Chondrocyte (in vitro differentiated cells): Measurements from ENCODE around the gene ATAD3C. TPM values are rescaled to one million over a fixed set of nuclear protein-coding genes. Genes with fewer than 3 reads are reported as not detected.

Experiments used
- DNase-seq: peaks from one replicate; pipeline ENCODE4 v3.0.0; 2021; ENCODE audit warnings: mixed read lengths, low spot score
- H3K27ac Mint-ChIP-seq: one replicate; pipeline ENCODE4 v1.8.0; 2021; ENCODE audit warnings: mild to moderate bottlenecking, moderate library complexity, mixed read lengths; ENCODE audit not compliant: unreplicated experiment
- H3K27me3 Mint-ChIP-seq: 2 replicates; pipeline ENCODE4 v1.8.0; 2021; ENCODE audit warnings: low read depth, mixed read lengths
- H3K36me3 Mint-ChIP-seq: 2 replicates; pipeline ENCODE4 v1.8.0; 2021; ENCODE audit warnings: low read depth, mixed read lengths
- H3K4me1 Mint-ChIP-seq: 2 replicates; pipeline ENCODE4 v1.8.0; 2021; ENCODE audit warnings: low read depth, mild to moderate bottlenecking, mixed read lengths
- H3K4me3 Mint-ChIP-seq: one replicate; pipeline ENCODE4 v1.8.0; 2021; ENCODE audit warnings: mild to moderate bottlenecking, moderate library complexity, mixed read lengths; ENCODE audit not compliant: unreplicated experiment
- H3K9me3 Mint-ChIP-seq: 2 replicates; pipeline ENCODE4 v1.8.0; 2021; ENCODE audit warnings: low read depth, mixed read lengths
- total RNA-seq: library from RNA; stranded (reverse); gene quantifications from 3 replicates; pipeline ENCODE4 v1.2.1, GENCODE V29; 2021
- TF ChIP-seq, protein P1 (sequence below): fragments of 200-600 bp; sonication (generic); IDR thresholded peaks from 2 replicates; pipeline ENCODE4 v1.5.0; 2021; ENCODE audit warnings: antibody characterized with exemption, mild to moderate bottlenecking, moderate library complexity

The ATAD3C gene
- total RNA-seq, 1 donor from 2014 or later = 1.3 TPM

DNA sequence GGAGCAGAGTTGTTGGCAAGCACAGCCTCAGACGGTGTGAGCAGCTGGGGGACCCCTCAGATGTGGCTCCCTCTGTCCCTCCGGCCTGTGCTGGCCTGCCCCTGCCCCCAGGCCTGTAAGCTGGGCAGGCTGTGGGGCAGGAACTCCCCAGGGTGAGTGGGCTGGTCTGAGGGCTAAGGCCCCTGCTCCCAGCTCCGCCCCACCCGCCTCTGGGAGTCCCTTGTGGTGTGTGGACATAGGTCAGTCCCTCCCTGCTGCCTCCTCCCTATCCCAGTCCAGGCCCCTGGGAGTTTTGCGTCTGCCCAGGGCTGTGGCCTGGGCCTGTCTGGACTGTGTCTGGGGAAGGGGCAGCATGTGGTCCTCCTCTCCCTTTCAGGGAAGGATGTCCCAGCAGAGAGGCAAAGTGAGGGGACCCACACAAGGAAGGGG is 17.6 kb upstream of the ATAD3C start:
- Mint-ChIP-seq H3K27me3 (no peaks in the 10 kb centered on the region), H3K27ac (peak overlapping the region; percentile 75), H3K36me3 (no peaks in the 10 kb centered on the region), H3K9me3 (no peaks in the 10 kb centered on the region), H3K4me3 (no peak overlapping the region), H3K4me1 (peaks cover 43% of the 10 kb centered on the region)
- DNase-seq = peak; percentile 86
- TF ChIP-seq, protein P1, sequence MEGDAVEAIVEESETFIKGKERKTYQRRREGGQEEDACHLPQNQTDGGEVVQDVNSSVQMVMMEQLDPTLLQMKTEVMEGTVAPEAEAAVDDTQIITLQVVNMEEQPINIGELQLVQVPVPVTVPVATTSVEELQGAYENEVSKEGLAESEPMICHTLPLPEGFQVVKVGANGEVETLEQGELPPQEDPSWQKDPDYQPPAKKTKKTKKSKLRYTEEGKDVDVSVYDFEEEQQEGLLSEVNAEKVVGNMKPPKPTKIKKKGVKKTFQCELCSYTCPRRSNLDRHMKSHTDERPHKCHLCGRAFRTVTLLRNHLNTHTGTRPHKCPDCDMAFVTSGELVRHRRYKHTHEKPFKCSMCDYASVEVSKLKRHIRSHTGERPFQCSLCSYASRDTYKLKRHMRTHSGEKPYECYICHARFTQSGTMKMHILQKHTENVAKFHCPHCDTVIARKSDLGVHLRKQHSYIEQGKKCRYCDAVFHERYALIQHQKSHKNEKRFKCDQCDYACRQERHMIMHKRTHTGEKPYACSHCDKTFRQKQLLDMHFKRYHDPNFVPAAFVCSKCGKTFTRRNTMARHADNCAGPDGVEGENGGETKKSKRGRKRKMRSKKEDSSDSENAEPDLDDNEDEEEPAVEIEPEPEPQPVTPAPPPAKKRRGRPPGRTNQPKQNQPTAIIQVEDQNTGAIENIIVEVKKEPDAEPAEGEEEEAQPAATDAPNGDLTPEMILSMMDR = no peak

DNA sequence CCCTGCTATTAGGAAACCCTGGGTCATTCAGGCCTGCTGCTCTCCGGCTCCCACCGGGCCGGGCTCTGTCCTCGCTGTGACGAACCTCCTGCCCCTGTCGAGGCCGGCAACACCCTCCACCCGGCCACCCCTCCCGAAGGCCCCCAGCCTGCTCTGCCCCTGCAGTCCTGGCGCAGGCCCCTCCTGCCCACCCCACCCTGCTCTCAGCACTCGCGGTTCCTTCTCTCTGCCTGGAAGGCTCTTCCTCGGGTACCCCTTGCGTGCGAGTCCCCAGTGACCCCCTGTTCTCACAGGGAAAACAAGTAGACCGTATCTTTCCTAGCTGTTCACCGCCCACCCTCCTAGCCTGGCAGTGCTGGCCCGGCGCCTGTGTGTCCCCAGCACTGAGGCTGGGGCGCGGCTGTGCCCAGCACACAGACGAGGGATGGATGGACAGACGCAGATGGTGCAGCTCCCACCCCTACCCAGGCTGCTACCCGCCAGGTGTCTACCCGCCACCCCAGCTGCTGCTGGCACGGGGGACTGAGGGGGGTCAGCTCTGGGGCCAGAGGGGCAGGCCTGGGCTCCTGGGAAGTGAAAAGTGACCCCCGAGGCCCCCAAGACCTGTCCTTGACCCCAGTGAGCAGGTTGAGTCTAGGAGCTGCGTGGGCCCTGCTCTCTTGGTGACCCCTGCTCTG is 17.1 kb upstream of the ATAD3C start:
- H3K4me1 Mint-ChIP-seq = peaks cover 43% of the 10 kb centered on the region
- no peaks in the 10 kb centered on the region for H3K9me3 Mint-ChIP-seq
- H3K27ac Mint-ChIP-seq = peak overlapping the region; percentile 75
- peak; percentile 88 for DNase-seq
- TF ChIP-seq, protein P1 = no peak
- no peaks in the 10 kb centered on the region for H3K36me3 Mint-ChIP-seq
- no peak overlapping the region for H3K4me3 Mint-ChIP-seq
- H3K27me3 Mint-ChIP-seq = no peaks in the 10 kb centered on the region

DNA sequence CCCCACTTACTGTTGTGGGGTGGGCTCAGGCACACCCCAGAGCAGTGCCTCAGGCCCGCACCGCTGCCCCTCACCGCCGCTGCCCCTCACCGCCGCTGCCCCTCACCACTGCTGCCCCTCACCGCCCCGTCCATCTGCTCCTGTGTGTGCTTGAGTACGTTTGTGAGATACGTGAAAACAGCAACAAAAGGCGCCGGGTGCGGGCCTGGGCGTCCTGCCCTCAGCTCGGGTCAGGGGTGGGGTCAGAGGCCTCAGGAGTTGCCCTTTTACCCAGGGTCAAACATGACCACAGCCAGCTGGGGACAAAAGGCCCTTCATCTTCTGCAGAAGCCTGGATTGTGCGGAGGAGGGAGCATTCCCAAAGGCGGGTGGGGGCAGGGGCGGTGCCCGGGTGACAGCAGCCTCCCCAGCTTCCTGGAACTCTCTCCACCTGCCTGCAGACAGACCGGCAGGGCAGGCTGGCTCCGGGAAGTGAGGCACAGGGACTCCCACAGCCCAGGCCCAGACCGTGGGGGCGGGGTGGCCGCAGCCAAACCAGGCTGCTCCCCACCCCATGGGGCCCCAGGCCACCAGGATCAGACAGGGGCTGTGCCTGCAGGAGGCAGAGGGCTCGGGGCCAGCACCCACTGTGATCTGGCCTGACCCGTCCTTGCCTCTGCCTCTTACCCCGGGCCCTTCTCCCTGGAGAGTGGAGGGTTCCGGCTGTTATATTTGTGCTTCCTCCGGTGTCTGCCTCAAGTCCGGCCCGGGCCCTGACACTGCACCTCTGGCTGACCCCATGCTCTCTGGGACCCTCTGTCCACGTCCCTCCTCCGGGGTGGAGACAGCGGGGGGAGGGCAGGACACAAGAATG is 16.3 kb upstream of the ATAD3C start:
- H3K36me3 Mint-ChIP-seq = no peaks in the 10 kb centered on the region
- no peaks in the 10 kb centered on the region for H3K9me3 Mint-ChIP-seq
- H3K4me3 Mint-ChIP-seq = no peak overlapping the region
- TF ChIP-seq, protein P1 = no peak
- peaks cover 43% of the 10 kb centered on the region for H3K4me1 Mint-ChIP-seq
- H3K27me3 Mint-ChIP-seq = no peaks in the 10 kb centered on the region
- H3K27ac Mint-ChIP-seq = peak overlapping the region; percentile 59
- DNase-seq = peak; percentile 91

DNA sequence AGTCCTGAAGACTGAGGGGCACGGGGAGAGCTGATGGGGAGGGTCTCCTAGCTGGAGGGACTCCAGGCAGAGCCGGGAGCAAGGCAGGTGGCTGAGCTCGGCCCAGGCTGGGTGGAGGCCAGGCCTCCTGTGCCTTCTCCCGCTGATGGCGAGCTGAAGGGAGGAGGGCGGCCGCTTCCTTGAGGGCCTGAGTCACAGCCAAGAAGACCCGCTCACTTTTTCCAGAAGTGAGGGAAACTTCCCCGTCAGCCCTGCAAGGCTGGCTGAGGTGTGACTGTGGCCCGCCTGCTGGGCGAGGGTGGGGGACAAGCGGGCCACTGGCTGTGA is 15.7 kb upstream of the ATAD3C start:
- H3K27ac Mint-ChIP-seq = peak overlapping the region; percentile 59
- no peak for DNase-seq
- no peaks in the 10 kb centered on the region for H3K36me3 Mint-ChIP-seq
- TF ChIP-seq, protein P1 = no peak
- peaks cover 43% of the 10 kb centered on the region for H3K4me1 Mint-ChIP-seq
- H3K9me3 Mint-ChIP-seq = no peaks in the 10 kb centered on the region
- no peaks in the 10 kb centered on the region for H3K27me3 Mint-ChIP-seq
- H3K4me3 Mint-ChIP-seq = no peak overlapping the region

DNA sequence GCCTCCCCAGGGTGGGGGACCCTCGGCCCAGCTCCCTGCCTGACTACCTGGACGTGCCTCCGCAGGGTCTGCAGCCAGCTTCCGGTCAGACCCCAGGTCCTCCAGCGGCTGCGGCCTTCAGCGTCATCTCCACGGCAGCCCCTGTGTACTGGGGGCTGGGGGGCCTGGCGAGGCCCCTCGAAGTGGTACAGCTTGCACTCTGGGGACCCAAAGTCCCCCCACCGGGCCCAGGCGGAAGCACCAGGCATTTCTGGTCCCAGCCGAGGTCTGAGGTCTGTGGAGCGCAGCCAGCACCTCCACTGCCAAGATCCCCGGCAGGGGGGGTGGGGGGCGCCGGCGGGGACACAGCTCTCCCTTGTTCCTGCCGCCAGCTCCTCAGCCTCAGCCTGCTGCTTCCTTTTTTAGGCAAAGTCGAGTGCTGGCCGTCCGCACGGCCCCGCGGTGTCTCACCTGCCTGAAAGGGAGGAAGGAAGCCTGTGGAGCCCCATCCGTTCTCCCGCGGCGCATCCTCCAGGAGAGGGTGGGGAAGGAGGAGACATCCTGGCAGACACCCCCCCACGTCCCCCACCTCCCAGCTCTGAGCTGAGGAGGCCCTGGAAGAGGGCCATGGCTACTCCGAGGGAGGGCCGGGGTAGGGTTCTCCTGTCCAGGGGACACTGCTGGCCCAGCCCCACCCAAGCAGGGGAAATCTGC is 15.2 kb upstream of the ATAD3C start:
- Mint-ChIP-seq H3K4me1 (peaks cover 43% of the 10 kb centered on the region), H3K27ac (peak overlapping the region; percentile 59), H3K9me3 (no peaks in the 10 kb centered on the region), H3K36me3 (no peaks in the 10 kb centered on the region), H3K4me3 (peak overlapping the region; percentile 19), H3K27me3 (no peaks in the 10 kb centered on the region)
- DNase-seq = no peak
- TF ChIP-seq, protein P1 = no peak
